ENCODE measurements around the gene ADGRG7. TPM values are rescaled to one million over a fixed set of nuclear protein-coding genes. Genes with fewer than 3 reads are reported as not detected.

ADGRG7 gene
- total and polyA plus RNA-seq, 2 of the 13 experiments (the other 11 are each of a cell fraction or from before 2014, with no cell fraction given): not detected

DNA sequence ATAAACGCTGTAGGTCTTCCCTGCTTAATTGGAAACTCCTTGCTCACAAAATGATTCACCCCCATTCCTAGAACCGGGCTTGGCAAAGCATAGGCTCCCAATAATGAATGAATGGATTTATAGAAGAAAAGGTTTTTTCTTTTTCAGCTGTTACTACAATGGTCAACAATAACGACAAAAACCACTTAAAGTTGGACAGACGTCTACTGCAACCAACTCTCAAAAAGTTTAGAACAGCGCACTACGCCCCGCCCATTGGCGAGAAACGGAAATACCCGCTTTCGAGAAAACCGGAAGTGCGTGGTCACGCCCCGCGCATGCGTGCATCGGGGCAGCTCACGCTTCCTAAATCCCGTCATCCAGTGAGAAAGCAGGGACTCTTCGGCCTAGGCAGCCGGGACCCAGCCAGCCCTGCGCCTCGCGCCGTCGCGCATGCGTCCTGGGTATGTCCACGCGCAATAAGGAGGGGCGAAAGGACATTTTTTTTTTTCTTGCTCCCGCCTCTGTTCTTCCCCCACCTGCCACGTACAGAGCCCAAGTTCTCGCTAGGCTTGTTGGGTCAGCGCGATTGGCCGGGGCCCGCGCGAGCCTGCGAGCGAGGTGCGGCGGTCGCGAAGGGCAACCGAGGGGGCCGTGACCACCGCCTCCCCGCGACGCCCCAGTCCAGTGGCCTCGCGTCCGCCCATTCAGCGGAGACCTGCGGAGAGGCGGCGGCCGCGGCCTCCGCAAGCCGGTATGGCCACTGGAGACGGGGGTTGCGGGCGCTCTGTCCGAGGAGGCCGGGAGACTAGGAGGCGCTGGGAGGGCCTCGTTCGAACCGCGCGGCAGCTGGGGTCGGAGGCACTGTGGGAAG lies 99.8 kb downstream of the ADGRG7 start, which contains the start of gene TFG (continued):
- TF ChIP-seq, protein P1, sequence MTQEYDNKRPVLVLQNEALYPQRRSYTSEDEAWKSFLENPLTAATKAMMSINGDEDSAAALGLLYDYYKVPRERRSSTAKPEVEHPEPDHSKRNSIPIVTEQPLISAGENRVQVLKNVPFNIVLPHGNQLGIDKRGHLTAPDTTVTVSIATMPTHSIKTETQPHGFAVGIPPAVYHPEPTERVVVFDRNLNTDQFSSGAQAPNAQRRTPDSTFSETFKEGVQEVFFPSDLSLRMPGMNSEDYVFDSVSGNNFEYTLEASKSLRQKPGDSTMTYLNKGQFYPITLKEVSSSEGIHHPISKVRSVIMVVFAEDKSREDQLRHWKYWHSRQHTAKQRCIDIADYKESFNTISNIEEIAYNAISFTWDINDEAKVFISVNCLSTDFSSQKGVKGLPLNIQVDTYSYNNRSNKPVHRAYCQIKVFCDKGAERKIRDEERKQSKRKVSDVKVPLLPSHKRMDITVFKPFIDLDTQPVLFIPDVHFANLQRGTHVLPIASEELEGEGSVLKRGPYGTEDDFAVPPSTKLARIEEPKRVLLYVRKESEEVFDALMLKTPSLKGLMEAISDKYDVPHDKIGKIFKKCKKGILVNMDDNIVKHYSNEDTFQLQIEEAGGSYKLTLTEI (CRISPR knock-in tag; conservative IDR thresholded peaks at IDR 0.05): no peak
- no peak for TF ChIP-seq ZFP41 (CRISPR knock-in tag; IDR thresholded peaks at IDR 0.05; ENCODE audit: borderline replicate concordance)
- TF ChIP-seq PHF8 (CRISPR knock-in tag; IDR thresholded peaks at IDR 0.05): peak; percentile 82; the same call in 1 of the 2 replicates
- TF ChIP-seq SIX4 (CRISPR knock-in tag; IDR thresholded peaks at IDR 0.05): no peak
- 0 out of 2 replicates have a peak, but pooled peaks have one; percentile 56 for TF ChIP-seq DNMT1 (CRISPR knock-in tag; IDR thresholded peaks at IDR 0.05)
- TF ChIP-seq ZNF205 (CRISPR knock-in tag; IDR thresholded peaks at IDR 0.05): no peak
- TF ChIP-seq ZBTB7A (CRISPR knock-in tag; IDR thresholded peaks at IDR 0.05): no peak; the same call in 1 of the 2 replicates
- peak; percentile 65 for TF ChIP-seq ZNF883 (CRISPR knock-in tag; IDR thresholded peaks at IDR 0.05; ENCODE audit: not compliant biosample characterization)
- TF ChIP-seq NCOA1 (CRISPR knock-in tag; IDR thresholded peaks at IDR 0.05): no peak
- TF ChIP-seq CBFB (CRISPR knock-in tag; IDR thresholded peaks at IDR 0.05): 0 out of 2 replicates have a peak, but pooled peaks have one; percentile 12
- TF ChIP-seq, protein P2, sequence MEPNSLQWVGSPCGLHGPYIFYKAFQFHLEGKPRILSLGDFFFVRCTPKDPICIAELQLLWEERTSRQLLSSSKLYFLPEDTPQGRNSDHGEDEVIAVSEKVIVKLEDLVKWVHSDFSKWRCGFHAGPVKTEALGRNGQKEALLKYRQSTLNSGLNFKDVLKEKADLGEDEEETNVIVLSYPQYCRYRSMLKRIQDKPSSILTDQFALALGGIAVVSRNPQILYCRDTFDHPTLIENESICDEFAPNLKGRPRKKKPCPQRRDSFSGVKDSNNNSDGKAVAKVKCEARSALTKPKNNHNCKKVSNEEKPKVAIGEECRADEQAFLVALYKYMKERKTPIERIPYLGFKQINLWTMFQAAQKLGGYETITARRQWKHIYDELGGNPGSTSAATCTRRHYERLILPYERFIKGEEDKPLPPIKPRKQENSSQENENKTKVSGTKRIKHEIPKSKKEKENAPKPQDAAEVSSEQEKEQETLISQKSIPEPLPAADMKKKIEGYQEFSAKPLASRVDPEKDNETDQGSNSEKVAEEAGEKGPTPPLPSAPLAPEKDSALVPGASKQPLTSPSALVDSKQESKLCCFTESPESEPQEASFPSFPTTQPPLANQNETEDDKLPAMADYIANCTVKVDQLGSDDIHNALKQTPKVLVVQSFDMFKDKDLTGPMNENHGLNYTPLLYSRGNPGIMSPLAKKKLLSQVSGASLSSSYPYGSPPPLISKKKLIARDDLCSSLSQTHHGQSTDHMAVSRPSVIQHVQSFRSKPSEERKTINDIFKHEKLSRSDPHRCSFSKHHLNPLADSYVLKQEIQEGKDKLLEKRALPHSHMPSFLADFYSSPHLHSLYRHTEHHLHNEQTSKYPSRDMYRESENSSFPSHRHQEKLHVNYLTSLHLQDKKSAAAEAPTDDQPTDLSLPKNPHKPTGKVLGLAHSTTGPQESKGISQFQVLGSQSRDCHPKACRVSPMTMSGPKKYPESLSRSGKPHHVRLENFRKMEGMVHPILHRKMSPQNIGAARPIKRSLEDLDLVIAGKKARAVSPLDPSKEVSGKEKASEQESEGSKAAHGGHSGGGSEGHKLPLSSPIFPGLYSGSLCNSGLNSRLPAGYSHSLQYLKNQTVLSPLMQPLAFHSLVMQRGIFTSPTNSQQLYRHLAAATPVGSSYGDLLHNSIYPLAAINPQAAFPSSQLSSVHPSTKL (CRISPR knock-in tag; IDR thresholded peaks at IDR 0.05): 0 out of 2 replicates have a peak, but pooled peaks have one; percentile 24
- TF ChIP-seq TGIF2 (CRISPR knock-in tag; IDR thresholded peaks at IDR 0.05): peak; percentile 57
- TF ChIP-seq, protein P3, sequence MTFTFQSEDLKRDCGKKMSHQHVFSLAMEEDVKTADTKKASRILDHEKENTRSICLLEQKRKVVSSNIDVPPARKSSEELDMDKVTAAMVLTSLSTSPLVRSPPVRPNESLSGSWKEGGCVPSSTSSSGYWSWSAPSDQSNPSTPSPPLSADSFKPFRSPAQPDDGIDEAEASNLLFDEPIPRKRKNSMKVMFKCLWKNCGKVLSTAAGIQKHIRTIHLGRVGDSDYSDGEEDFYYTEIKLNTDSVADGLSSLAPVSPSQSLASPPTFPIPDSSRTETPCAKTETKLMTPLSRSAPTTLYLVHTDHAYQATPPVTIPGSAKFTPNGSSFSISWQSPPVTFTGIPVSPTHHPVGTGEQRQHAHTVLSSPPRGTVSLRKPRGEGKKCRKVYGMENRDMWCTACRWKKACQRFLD (CRISPR knock-in tag; IDR thresholded peaks at IDR 0.05; ENCODE audit: borderline replicate concordance): no peak
- TF ChIP-seq, protein P4, sequence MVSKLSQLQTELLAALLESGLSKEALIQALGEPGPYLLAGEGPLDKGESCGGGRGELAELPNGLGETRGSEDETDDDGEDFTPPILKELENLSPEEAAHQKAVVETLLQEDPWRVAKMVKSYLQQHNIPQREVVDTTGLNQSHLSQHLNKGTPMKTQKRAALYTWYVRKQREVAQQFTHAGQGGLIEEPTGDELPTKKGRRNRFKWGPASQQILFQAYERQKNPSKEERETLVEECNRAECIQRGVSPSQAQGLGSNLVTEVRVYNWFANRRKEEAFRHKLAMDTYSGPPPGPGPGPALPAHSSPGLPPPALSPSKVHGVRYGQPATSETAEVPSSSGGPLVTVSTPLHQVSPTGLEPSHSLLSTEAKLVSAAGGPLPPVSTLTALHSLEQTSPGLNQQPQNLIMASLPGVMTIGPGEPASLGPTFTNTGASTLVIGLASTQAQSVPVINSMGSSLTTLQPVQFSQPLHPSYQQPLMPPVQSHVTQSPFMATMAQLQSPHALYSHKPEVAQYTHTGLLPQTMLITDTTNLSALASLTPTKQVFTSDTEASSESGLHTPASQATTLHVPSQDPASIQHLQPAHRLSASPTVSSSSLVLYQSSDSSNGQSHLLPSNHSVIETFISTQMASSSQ (IDR thresholded peaks at IDR 0.05; ENCODE audit: low read depth): no peak; the same call in 1 of the 2 replicates
- TF ChIP-seq, protein P4 (CRISPR knock-in tag; IDR thresholded peaks at IDR 0.05; ENCODE audit: borderline replicate concordance): no peak; the same call in 1 of the 2 replicates
- no peak for TF ChIP-seq MEF2D (CRISPR knock-in tag; IDR thresholded peaks at IDR 0.05)
- no peak for TF ChIP-seq ZNF3 (CRISPR knock-in tag; IDR thresholded peaks at IDR 0.05)
- no peak for TF ChIP-seq ETV6 (CRISPR knock-in tag; conservative IDR thresholded peaks at IDR 0.05)
- no peak for TF ChIP-seq NR3C1 (CRISPR knock-in tag; IDR thresholded peaks at IDR 0.05)
